K562 (cell line): Measurements from ENCODE around the gene SRPK2. TPM values are rescaled to one million over a fixed set of nuclear protein-coding genes. Genes with fewer than 3 reads are reported as not detected.

Experiments
- ATAC-seq: fragments of 200-7000 bp; cut with Tn5 transposase; 3 replicates; pipeline ENCODE4 v1.9.1; 2020; ENCODE audit warnings: moderate library complexity
- BruUV-seq: library from RNA; stranded (reverse); fragments of 400-500 nt; replicated peaks from 2 replicates; lab custom pipeline; 2021; lab: Mats Ljungman, UMichigan
- CTCF ChIA-PET: fragments of 300-600 bp; formaldehyde crosslinking; extraction: SDS; loops from one replicate; lab custom pipeline; 2021; ENCODE audit warnings: low intra/inter-chr PET ratio; lab: Yijun Ruan, JAX
- POLR2A ChIA-PET: fragments of 300-600, 350-650 bp; sonication (Branson Sonifier 250); formaldehyde crosslinking; extraction: SDS; loops from one replicate; lab custom pipeline; 2021; ENCODE audit warnings: antibody characterized with exemption, inconsistent platforms; lab: Yijun Ruan, JAX
- DNase-seq, 4 experiments: peaks; one replicate each; pipeline versions ENCODE4 v3.0.0 to v3.0.0-alpha.2; 2011 to 2018; ENCODE audit warnings: low spot score in 3 of 4, mixed read lengths in 3 of 4; ENCODE audit errors: extremely low read depth in 1 of 4
- FAIRE-seq: peaks from 2 replicates; lab custom pipeline; 2011; peaks lifted over from hg19 to GRCh38; lab: Jason Lieb, UNC
- H2AFZ ChIP-seq: 2 replicates; pipeline ENCODE4 v1.6.0; 2011; ENCODE audit warnings: low read depth, low read length, control low read depth, inconsistent platforms
- H3K27ac ChIP-seq: fragments of 200-600 bp; 3 replicates; pipeline ENCODE4 v1.8.0; 2011; ENCODE audit warnings: low read depth, mild to moderate bottlenecking, control low read depth, inconsistent platforms, low read length, moderate library complexity, mixed read lengths; ENCODE audit errors: extremely low read depth
- H3K27me3 ChIP-seq, 2 experiments: fragments of 300-600 bp in 1 of 2; 2 replicates in 1 of 2; 3 replicates in 1 of 2; pipeline versions ENCODE4 v1.6.0 to v1.8.0; 2011; ENCODE audit warnings: inconsistent platforms in 2 of 2, low read length in 2 of 2, mild to moderate bottlenecking in 1 of 2, mixed read lengths in 1 of 2, moderate library complexity in 1 of 2; ENCODE audit not compliant: control insufficient read depth in 2 of 2, insufficient read depth in 2 of 2
- H3K36me3 ChIP-seq: fragments of 300-600 bp; 3 replicates; pipeline ENCODE4 v1.8.0; 2011; ENCODE audit warnings: mild to moderate bottlenecking, low read length, inconsistent platforms; ENCODE audit not compliant: control insufficient read depth, insufficient read depth
- H3K4me1 ChIP-seq, 2 experiments: fragments of 200-600 bp in 1 of 2; replicated peaks in 1 of 2; 2 replicates in 1 of 2; 3 replicates in 1 of 2; pipeline versions ENCODE4 v1.5.1 to v1.8.0; 2011; ENCODE audit warnings: inconsistent platforms in 2 of 2, low read length in 2 of 2, mild to moderate bottlenecking in 1 of 2, mixed read lengths in 1 of 2, moderate library complexity in 1 of 2; ENCODE audit not compliant: control insufficient read depth in 2 of 2, insufficient read depth in 2 of 2
- H3K4me2 ChIP-seq: 2 replicates; pipeline ENCODE4 v1.6.1; 2011; ENCODE audit warnings: low read length, control low read depth, inconsistent platforms, mixed read lengths; ENCODE audit not compliant: insufficient read depth
- H3K4me3 ChIP-seq: fragments of 200-600 bp; sonication (generic), shearing (Covaris generic); 2 replicates; pipeline ENCODE4 v1.5.1; 2016; ENCODE audit warnings: control low read depth, inconsistent platforms
- H3K79me2 ChIP-seq: fragments of 200-600 bp; 3 replicates; pipeline ENCODE4 v1.8.0; 2011; ENCODE audit warnings: low read length, inconsistent platforms; ENCODE audit not compliant: control insufficient read depth, insufficient read depth
- H3K9ac ChIP-seq, 2 experiments: 2 replicates each; pipeline versions ENCODE4 v1.6.0 to v1.6.1; 2011; ENCODE audit warnings: low read depth in 2 of 2, low read length in 2 of 2, control low read depth in 1 of 2, inconsistent platforms in 1 of 2, mild to moderate bottlenecking in 1 of 2, mixed read lengths in 1 of 2; ENCODE audit not compliant: insufficient read depth in 1 of 2
- H3K9me1 ChIP-seq: one replicate; pipeline ENCODE4 v1.6.0; 2011; ENCODE audit warnings: inconsistent platforms, mild to moderate bottlenecking, low read length, moderate library complexity; ENCODE audit not compliant: control insufficient read depth, insufficient read depth
- H3K9me3 ChIP-seq: replicated peaks from 2 replicates; pipeline ENCODE4 v1.5.1; 2011; ENCODE audit warnings: low read depth, low read length, inconsistent platforms; ENCODE audit not compliant: control insufficient read depth, insufficient read depth
- H4K20me1 ChIP-seq: replicated peaks from 2 replicates; pipeline ENCODE4 v1.6.1; 2011; ENCODE audit warnings: low read length, inconsistent platforms, mixed read lengths; ENCODE audit not compliant: control insufficient read depth, insufficient read depth
- BRCA1 ChIP-seq, 2 experiments: fragments of 450-650 bp in 1 of 2; sonication (generic) in 1 of 2; formaldehyde crosslinking in 1 of 2; IDR thresholded peaks; 2 replicates each; pipeline versions ENCODE4 v1.5.0 to v1.6.1; 2017 to 2020; ENCODE audit warnings: mild to moderate bottlenecking in 1 of 2, missing genetic modification reagents in 1 of 2
- ELF1 ChIP-seq: fragments of 200-800 bp; sonication (Bioruptor generic); IDR thresholded peaks from 2 replicates; pipeline ENCODE4 v1.6.1; 2016; ENCODE audit warnings: missing genetic modification characterization, missing compliant biosample characterization
- GTF2A2 ChIP-seq: IDR thresholded peaks from 2 replicates; pipeline ENCODE4 v1.6.1; 2016; ENCODE audit warnings: mild to moderate bottlenecking, missing genetic modification characterization, missing compliant biosample characterization
- HIVEP1 ChIP-seq: fragments of 250-450 bp; sonication (Bioruptor Pico); IDR thresholded peaks from 2 replicates; pipeline ENCODE4 v1.4.0; 2020; ENCODE audit warnings: mild to moderate bottlenecking
- JUND ChIP-seq, 2 experiments: IDR thresholded peaks; 2 replicates in 1 of 2; 3 replicates in 1 of 2; pipeline ENCODE4 v1.6.1; 2011; ENCODE audit warnings: borderline replicate concordance in 2 of 2, low read depth in 2 of 2, low read length in 2 of 2, improper control_type of control experiment in 1 of 2, missing biosample characterization in 1 of 2, missing genetic modification characterization in 1 of 2, missing genetic modification reagents in 1 of 2
- L3MBTL2 ChIP-seq: fragments of 450-650 bp; IDR thresholded peaks from 2 replicates; pipeline ENCODE4 v1.6.1; 2016; ENCODE audit warnings: mild to moderate bottlenecking, moderate library complexity
- PHB2 ChIP-seq: fragments of 450-650 bp; IDR thresholded peaks from 2 replicates; pipeline ENCODE4 v1.6.1; 2017; ENCODE audit warnings: low read depth
- POLR2AphosphoS5 ChIP-seq: IDR thresholded peaks from 2 replicates; pipeline ENCODE4 v1.6.1; 2011; ENCODE audit warnings: mild to moderate bottlenecking, low read depth, low read length, moderate library complexity; ENCODE audit not compliant: control insufficient read depth, insufficient read depth
- SNRNP70 ChIP-seq: fragments of 200-400 bp; formaldehyde crosslinking; optimal IDR thresholded peaks from 2 replicates; pipeline ENCODE3; 2017; ENCODE audit warnings: low read depth, low read length
- SOX6 ChIP-seq: fragments of 450-650 bp; IDR thresholded peaks from 2 replicates; pipeline ENCODE4 v1.6.1; 2014; ENCODE audit warnings: mild to moderate bottlenecking
- TAF1 ChIP-seq: IDR thresholded peaks from 2 replicates; pipeline ENCODE4 v1.6.1; 2011; ENCODE audit warnings: mild to moderate bottlenecking, low read length, moderate library complexity; ENCODE audit not compliant: insufficient read depth, control insufficient read depth, severe bottlenecking; ENCODE audit errors: extremely low read depth
- ZEB2 ChIP-seq: fragments of 450-650 bp; IDR thresholded peaks from 2 replicates; pipeline ENCODE4 v1.6.1; 2016
- ZNF175 ChIP-seq: fragments of 200-800 bp; sonication (Bioruptor generic); IDR thresholded peaks from 2 replicates; pipeline ENCODE4 v1.6.1; 2016; ENCODE audit warnings: low read depth, mild to moderate bottlenecking, missing genetic modification characterization, missing compliant biosample characterization
- ZNF239 ChIP-seq: fragments of 250-450 bp; sonication (Bioruptor Pico); IDR thresholded peaks from 2 replicates; pipeline ENCODE4 v1.4.0; 2020; ENCODE audit warnings: mild to moderate bottlenecking
- WGBS: fragments of 100-300 bp; shearing (Covaris generic); methylation state at CpG from one replicate; pipeline ENCODE4 v1.1.6; 2016; ENCODE audit warnings: low coverage, mixed read lengths; ENCODE audit not compliant: insufficient coverage; ENCODE audit errors: missing lambda C conversion rate; 5-methylcytosine and 5-hydroxymethylcytosine counted together
- in situ Hi-C: fragments of 300-500 bp; cut with MboI; formaldehyde crosslinking; loops from 4 replicates; pipeline ENCODE4 v1.15.0; 2018; ENCODE audit warnings: inconsistent platforms, mixed read lengths
- intact Hi-C: fragments of 100-400 bp; cut with micrococcal nuclease; formaldehyde crosslinking; loops from 2 replicates; pipeline ENCODE4 v1.14.2; 2022
- polyA plus RNA-seq, 8 experiments: library from polyadenylated mRNA; depleted of rRNA in 4 of 8; stranded (reverse) in 5 of 8; unstranded in 3 of 8; fragments of >200 nt; fragmentation: Nextera tagmentation in 2 of 8; fragmentation: Illumina TruSeq in 1 of 8; extraction: Ambion mirVana in 2 of 8; extraction: Trizol in 1 of 8; gene quantifications; 2 replicates each; pipeline versions ENCODE4 v1.2.1 to v1.2.3, GENCODE V29; 2011 to 2014; ENCODE audit warnings: inconsistent platforms in 1 of 8, missing spikeins in 1 of 8
- total RNA-seq, 7 experiments: library from RNA; depleted of rRNA in 6 of 7; stranded (reverse); fragments of >200 nt in 6 of 7; fragmentation: Illumina TruSeq in 2 of 7; extraction: Trizol in 2 of 7; gene quantifications; 2 replicates each; pipeline versions ENCODE4 v1.2.1 to v1.2.3, GENCODE V29; 2011 to 2021; ENCODE audit warnings: low replicate concordance in 1 of 7
- TF ChIP-seq, protein P1 (sequence below): fragments of 450-650 bp; formaldehyde crosslinking; IDR thresholded peaks from 2 replicates; pipeline ENCODE4 v1.4.0; 2020; ENCODE audit warnings: mild to moderate bottlenecking
- TF ChIP-seq, protein P2 (sequence below), 2 experiments: fragments of 450-650 bp; IDR thresholded peaks; 2 replicates each; pipeline ENCODE4 v1.6.1; 2016
- TF ChIP-seq, protein P3 (sequence below), 2 experiments: fragments of 450-650 bp in 1 of 2; sonication (generic) in 1 of 2; formaldehyde crosslinking in 1 of 2; IDR thresholded peaks in 1 of 2; conservative IDR thresholded peaks in 1 of 2; 2 replicates each; pipeline versions ENCODE4 v1.6.1 to v1.8.1; 2016 to 2023; ENCODE audit warnings: mild to moderate bottlenecking in 2 of 2, moderate library complexity in 2 of 2, inconsistent platforms in 1 of 2, missing genetic modification reagents in 1 of 2

SRPK2 gene
- total and polyA plus RNA-seq, 9 of the 15 experiments (the other 6 are each of a cell fraction or from before 2014, with no cell fraction given), result 21.5 to 44.7 (median 33.3) TPM

DNA sequence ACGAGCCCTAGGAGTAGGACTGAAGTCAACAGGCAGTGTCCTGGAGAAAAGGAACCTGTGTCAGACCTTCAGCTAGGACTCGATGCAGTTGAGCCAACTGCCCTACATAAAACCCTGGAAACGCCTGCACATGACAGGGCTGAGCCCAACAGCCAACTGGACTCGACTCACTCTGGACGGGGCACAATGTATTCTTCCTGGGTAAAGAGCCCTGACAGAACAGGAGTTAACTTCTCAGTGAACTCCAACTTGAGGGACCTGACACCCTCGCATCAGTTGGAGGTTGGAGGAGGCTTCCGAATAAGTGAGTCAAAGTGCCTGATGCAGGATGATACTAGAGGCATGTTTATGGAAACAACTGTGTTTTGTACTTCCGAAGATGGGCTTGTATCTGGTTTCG lies 281.3 kb downstream of the SRPK2 start (continued):
- TF ChIP-seq, protein P1, sequence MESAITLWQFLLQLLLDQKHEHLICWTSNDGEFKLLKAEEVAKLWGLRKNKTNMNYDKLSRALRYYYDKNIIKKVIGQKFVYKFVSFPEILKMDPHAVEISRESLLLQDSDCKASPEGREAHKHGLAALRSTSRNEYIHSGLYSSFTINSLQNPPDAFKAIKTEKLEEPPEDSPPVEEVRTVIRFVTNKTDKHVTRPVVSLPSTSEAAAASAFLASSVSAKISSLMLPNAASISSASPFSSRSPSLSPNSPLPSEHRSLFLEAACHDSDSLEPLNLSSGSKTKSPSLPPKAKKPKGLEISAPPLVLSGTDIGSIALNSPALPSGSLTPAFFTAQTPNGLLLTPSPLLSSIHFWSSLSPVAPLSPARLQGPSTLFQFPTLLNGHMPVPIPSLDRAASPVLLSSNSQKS (CRISPR knock-in tag), result no peak
- TF ChIP-seq POLR2AphosphoS5 (0 out of 2 replicates have a peak, but pooled peaks have one; percentile 16), SNRNP70 (peak; percentile 72), ELF1 (tag) (no peak), BRCA1 (IDR thresholded peaks at IDR 0.05) (no peak), BRCA1 (CRISPR knock-in tag; IDR thresholded peaks at IDR 0.05) (0 out of 2 replicates have a peak, but pooled peaks have one; percentile 49)

DNA sequence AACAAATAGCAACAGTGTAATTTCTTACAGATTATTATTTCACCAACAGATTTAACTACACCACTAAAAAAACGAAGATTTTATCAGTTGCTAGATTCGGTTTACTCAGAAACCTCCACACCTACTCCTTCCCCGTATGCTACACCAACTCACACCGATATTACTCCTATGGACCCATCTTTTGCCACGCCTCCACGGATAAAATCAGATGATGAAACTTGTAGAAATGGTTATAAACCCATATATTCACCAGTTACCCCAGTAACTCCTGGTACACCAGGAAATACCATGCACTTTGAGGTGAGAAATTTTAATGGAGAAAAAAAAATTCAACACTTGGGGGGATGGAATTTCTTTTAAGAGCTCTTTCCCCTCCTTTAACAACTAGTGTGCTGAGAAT lies 282.2 kb downstream of the SRPK2 start:
- Histone ChIP-seq H2AFZ (no peak overlapping the region), H4K20me1 (no peaks in the 10 kb centered on the region), H3K9ac (no peak overlapping the region), H3K27me3 (no peaks in the 10 kb centered on the region), H3K4me2 (no peak overlapping the region), H3K79me2 (no peaks in the 10 kb centered on the region), H3K9me1 (no peaks in the 10 kb centered on the region), H3K4me3 (no peak overlapping the region), H3K27ac (no peak overlapping the region), H3K9me3 (no peaks in the 10 kb centered on the region), H3K36me3 (peaks cover 93% of the 10 kb centered on the region), H3K4me1 (no peaks in the 10 kb centered on the region)
- FAIRE-seq (no peak), DNase-seq (no peak), ATAC-seq (peak; percentile 67)
- BruUV-seq, result no TSS peak
- POLR2A ChIA-PET, result interaction anchor here (1.3 kb wide), 2 partner anchors 9 to 12 kb away, joined by 3 read pairs; no protein-coding TSS in a partner anchor
- CTCF ChIA-PET, result no interaction called here
- intact Hi-C loops, result loop anchor here (5.0 kb wide), 1 partner anchor 124 kb away; no protein-coding TSS in a partner anchor
- WGBS, result 68% methylated on average over 6 of the region's 6 CpGs
- in situ Hi-C loops, result no loop called here
- TF ChIP-seq HIVEP1 (CRISPR knock-in tag) (no peak), PHB2 (no peak), ZNF175 (CRISPR knock-in tag) (0 out of 2 replicates have a peak, but pooled peaks have one; percentile 41), GTF2A2 (tag) (no peak), L3MBTL2 (peak; percentile 25; the same call in 1 of the 2 replicates), ZEB2 (peak; percentile 38; the same call in 1 of the 2 replicates), ZNF239 (CRISPR knock-in tag) (no peak), SOX6 (peak; percentile 49; the same call in 1 of the 2 replicates), TAF1 (no peak), JUND (IDR thresholded peaks at IDR 0.05; ENCODE audit: borderline replicate concordance, low read depth, low read length) (peak; percentile 32; the same call in 1 of the 2 replicates), JUND (tag; IDR thresholded peaks at IDR 0.05; ENCODE audit: borderline replicate concordance, low read depth, low read length) (no peak)
- TF ChIP-seq, protein P2, sequence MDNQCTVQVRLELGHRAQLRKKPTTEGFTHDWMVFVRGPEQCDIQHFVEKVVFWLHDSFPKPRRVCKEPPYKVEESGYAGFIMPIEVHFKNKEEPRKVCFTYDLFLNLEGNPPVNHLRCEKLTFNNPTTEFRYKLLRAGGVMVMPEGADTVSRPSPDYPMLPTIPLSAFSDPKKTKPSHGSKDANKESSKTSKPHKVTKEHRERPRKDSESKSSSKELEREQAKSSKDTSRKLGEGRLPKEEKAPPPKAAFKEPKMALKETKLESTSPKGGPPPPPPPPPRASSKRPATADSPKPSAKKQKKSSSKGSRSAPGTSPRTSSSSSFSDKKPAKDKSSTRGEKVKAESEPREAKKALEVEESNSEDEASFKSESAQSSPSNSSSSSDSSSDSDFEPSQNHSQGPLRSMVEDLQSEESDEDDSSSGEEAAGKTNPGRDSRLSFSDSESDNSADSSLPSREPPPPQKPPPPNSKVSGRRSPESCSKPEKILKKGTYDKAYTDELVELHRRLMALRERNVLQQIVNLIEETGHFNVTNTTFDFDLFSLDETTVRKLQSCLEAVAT (IDR thresholded peaks at IDR 0.05), result peak in 1 of 2 experiments; percentile 80; a peak in 1 of 4 replicates
- TF ChIP-seq, protein P3, sequence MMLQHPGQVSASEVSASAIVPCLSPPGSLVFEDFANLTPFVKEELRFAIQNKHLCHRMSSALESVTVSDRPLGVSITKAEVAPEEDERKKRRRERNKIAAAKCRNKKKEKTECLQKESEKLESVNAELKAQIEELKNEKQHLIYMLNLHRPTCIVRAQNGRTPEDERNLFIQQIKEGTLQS (IDR thresholded peaks at IDR 0.05), result peak; percentile 81
- TF ChIP-seq, protein P3 (CRISPR knock-in tag; conservative IDR thresholded peaks at IDR 0.05), result no peak
